GM18499 (cell line): ENCODE results near the gene UBN2.
"Not testable (repeated sequence)": the region's sequence is repeated elsewhere in the genome, so short reads cannot be mapped to it uniquely, and the experiment has no call there.

Source experiments
- ATAC-seq: cut with Tn5 transposase; IDR thresholded peaks from one replicate; pipeline ENCODE4 v1.9.1; 2021; ENCODE audit warnings: moderate number of reproducible peaks; ENCODE audit not compliant: insufficient read depth, unreplicated experiment

UBN2 gene

DNA sequence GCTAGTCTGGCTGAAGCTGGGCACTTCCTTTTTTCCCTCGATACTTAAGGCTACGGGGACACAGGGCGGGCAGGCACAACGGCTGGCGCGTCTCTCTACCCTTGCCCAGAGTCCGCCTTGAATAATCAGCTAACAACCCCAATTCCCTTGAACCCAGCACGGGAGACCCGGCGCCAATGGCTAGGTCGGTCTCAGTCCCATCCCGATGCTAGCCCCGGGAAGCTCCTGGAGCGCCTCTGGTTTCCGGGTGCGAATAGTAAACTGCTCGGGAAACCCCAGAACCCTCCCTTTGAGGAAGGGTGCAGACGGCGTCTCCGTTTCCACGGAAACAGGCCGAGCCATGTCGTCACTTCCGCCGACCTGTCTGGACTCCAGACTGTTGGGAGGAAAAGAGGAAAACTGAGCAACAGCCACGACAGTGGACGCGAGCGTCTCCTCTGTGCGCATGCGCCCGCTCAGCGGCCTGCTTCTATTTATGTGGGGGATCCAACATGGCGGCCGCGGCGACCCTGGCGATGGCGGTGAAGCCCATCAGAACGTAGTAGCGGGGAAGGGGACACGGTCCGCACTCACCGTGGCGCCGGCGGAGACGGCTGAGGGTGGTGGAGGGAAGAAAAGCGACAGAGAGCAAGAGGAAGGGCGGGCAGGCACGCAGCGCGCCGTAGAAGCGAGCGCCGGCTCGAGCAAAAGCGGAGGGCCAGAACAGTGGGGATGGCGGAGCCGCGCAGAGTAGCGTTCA is at the start of gene UBN2:
UBN2 (plus strand) TSS at position 464 of the 739 bp plus-strand sequence; CDS start at position 712, 248 bp downstream.
- ATAC-seq: peak; percentile 91

DNA sequence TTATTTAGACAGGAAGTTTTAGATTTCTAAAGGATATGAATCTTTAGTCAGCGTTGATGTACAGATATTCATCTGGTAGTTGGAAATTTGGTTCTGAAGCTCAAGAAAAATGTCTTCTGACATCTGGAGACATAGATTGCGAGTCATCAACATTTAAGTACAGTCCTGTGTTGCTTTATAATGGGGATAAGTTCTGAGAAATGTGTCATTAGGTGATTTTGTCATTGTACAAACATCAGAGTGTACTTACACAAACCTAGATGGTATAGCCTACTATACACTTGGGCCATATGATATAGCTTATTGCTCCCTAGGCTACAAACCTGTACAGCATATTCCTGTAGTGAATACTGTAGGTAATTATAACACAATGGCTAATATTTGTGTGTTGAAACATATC is 49.6 kb upstream of the UBN2 start:
- no peak for ATAC-seq

DNA sequence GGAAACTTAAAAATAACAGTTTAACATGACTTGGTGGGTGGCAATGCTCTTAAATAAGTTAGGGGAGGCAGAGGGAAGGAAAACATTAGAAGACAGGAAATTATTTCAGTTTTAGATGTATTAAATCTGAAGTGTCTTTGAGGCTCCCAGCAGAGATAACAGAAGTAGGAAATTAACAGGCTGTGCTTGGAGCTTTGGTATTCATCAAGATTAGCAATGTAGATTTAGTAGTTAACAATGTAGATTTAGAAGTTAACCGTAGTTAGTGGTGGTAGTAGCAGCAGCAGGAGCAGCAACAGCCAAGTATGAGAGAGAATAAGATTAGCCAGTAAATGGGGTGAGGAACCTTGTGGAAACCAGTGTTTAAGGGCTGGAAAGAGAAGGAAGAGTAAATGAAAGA is 48.7 kb upstream of the UBN2 start:
- no peak for ATAC-seq

DNA sequence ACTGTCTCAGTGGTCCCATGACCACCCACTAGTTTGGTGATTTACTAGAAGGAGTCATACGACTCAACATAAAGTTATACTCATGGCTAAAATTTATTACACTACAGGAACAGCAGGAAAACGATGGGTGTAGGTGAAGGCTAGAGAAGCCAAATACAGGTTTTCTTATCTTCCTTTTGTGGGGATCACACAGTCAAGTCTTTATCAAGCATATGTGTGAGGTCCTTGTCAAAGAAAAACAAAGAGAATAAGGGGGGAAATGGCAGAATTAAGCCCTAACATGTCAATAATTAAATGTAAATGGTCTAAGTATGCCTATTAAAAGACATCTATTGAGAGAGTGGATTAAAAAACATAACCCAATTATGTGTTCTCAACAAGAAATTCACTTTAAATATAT is 47.8 kb upstream of the UBN2 start:
- ATAC-seq: no peak

DNA sequence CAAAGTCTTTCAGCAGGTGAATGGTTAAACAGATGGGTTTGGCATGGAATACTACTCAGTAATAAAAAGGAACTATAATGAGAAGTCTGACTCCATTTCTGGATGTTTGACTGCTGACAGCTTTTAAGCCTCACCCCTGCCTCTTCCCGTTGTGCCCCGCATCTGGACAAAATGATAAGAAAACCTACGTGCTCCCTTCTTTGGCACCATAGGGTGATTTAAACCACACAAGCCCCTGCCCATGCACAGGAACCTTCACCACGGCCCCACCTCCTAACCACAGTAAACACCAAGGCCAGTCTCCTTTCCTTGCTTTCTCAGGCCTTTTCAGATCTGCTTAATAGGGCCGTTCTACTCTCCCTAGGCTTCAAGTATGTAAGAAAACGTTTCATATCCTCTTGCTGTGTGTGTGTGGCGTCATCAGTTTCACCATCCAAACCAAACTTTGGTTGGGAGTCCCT is 47.1 kb upstream of the UBN2 start:
- ATAC-seq: no peak

DNA sequence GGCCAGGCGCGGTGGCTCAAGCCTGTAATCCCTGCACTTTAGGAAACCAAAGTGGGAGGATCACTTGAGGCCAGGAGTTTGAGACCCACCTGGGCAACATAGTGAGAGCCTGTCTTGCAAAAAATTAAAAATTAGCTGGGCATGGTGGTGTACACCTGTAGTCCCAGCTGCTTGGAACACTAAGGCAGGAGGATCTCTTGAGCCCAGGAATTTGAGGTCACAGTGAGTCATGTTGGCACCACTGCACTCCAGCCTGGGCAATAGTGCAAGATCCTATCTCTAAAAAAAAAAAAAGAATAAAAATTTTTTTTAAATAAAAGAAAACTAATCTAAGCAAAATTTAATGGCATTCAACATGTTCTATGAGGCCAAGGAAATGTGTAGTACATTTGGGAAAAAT is 44.9 kb upstream of the UBN2 start:
- no peak for ATAC-seq

DNA sequence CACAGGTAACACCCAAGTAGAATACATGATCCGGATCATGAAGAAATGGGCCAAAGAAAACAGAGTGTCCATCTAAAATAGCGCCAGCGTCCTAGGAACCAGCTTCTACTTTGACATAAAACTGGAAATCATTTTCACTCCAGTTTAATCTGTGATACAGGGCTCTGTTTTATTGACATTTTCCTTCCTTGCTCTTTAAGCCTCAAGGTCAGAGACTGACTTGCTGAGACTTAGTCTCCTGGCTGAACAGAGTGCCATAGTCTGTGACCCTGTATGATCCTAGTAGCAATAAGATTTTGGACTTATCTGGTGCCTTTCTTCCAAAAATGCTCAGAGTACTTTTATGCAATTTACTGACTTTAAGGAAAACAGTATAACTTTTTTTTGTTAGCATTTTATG is 41.7 kb upstream of the UBN2 start:
- no peak for ATAC-seq

DNA sequence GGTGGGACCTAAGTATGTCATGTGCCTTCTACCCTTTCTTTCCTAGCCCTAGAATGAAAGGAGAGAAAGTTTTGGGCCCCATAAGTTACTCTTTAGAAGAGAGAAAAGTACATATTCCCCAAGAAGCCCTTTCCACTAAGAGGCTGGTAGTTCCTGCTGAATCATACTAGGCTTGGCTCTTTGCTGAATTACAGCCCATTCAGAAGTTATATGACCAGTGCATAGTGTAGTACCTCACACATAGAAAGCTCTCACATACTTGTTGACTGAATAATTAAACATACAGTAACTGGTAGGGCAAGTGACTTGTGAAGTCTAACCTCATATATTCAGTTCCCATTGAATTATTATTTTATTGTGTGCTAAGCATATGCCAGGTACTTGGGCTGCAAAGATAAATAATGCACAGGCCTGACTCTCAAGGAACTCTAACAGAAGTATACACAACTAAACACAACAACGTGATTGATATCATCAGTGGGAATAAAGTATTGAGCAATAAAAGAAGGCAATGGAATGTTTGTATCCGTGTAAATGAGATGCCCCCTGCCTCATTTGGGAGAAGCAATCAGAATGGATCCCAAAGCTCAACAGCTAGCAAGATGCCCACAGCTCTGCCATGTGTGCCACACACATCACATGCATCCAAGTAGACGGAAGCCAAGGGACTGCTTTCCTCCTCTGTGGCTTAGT is 38.9 kb upstream of the UBN2 start:
- no peak for ATAC-seq

DNA sequence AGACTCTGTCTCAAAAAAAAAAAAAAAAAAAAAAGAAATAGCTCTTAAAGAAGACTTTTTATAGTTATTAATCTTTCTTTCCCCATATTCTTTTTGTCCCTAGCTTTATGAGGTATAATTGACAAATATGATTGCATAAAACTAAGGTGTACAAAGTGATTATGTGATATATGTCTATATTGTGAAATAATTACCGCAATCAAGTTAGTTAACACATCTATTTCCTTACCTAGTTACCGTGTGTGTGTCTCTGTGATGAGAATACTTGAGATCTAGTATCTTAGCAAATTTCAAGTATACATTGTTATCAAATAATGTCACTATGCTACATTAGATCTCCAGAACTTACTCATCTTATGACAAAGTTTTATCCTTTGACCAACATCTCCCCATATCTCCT is 30.7 kb upstream of the UBN2 start:
- no peak for ATAC-seq

DNA sequence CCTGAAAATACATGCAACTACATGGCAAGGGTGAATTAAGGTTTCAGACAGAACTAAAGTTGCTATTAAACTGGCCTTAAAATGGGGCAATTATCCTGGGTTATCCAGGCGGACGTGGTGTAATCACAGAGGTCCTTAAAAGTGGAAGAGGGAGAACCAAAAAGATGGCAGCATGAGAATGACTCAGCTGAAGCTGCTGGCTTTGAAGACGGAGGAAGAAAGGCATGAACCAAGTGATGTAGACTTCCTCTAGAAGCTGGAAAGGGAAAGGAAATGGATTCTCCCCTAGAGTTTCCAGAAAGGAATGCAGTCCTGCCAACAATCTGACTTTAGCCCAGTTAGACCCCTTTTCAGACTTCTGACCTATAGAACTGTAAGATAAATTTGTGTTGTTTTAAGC is 27.0 kb upstream of the UBN2 start:
- no peak for ATAC-seq

DNA sequence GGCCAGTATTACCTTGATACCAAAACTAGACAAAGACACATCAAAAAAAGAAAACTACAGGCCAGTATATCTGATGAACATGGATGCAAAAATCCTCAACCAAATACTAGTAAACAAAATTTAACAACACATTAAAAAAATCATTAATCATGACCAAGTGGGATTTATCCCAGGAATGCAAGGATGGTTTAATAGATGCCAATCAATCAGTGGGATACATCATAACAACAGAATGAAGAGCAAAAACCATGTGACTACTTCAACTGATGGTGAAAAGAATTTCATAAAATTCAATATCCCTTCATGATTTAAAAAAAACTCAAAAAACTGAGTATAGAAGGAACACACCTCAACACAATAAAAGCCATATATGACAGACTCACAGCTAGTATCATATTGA is 25.2 kb upstream of the UBN2 start:
- no peak for ATAC-seq

DNA sequence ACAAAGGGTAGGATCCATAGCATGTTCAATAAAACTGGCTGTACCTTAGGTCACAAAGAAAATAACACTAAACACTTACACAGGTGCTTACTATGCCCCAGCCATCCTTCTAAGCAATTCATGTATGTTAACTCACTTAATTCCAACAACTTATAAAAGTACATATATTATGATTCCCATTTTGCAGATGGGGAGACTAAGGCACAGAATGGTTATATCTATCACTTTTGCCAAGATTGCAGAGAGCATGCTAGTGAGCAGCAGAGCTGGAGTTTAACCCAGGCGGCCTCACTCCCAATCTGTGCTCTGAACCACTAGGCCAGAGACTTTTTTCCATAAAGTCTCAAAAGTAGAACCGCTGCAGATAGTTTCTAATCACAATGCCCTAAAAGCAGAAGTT is 18.9 kb upstream of the UBN2 start:
- no peak for ATAC-seq

DNA sequence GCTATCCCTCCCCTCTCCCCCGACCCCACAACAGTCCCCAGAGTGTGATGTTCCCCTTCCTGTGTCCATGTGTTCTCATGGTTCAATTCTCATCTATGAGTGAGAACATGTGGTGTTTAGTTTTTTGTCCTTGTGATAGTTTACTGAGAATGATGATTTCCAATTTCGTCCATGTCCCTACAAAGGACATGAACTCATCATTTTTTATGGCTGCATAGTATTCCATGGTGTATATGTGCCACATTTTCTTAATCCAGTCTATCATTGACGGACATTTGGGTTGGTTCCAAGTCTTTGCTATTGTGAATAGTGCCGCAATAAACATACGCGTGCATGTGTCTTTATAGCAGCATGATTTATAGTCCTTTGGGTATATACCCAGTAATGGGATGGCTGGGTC is 17.5 kb upstream of the UBN2 start:
- not testable (repeated sequence) for ATAC-seq

DNA sequence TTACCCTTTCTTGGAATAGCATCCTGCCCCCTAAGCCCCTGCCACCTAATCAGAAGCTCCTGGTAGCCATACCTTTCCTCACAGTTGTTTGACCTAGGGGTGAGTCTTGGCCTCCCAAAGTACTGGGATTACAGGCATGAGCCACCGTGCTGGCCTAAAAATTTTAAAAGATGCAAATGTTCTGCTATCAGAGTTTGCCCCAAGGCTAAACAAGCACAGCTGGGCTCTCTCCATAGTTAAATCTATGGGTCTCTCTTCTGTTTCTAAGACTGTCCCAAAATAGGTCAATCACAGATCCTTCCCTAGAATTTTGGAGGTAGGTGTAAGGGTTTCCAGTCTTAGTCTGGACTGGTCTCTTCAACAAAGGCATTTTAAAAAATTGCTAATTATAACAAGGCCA is 12.9 kb upstream of the UBN2 start:
- no peak for ATAC-seq

DNA sequence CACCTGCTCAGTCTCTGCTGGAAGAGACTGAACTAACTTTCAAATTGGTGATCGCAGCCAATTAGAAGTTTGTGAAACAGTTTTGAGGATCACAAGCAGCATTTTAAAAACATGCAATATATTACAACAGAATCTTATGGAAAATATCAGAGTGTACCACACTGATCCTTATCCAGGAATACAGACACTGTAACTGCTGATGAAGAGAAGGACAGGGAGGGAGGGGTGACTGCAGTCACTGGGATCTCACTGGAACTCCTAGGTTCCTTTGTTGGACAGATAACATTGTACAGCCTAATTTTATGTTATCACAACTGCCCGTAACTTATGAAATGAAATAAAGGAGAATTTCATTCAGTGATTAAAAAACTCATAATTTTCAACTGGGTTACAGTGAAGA is 6.8 kb upstream of the UBN2 start:
- no peak for ATAC-seq

DNA sequence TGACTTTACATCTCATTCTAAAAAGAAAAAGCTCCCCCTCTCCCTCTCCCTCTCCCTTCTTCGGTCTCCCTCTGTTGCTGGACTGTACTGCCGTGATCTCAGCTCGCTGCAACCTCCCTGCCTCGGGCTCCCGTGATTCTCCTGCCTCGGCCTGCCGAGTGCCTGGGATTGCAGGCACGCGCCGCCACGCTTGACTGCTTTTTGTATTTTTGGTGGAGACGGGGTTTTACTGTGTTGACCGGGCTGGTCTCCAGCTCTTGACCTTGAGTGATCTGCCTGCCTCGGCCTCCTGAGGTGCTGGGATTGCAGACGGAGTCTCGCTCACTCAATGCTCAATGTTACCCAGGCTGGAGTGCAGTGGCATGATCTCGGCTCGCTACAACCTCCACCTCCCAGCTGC is 6.2 kb upstream of the UBN2 start:
- ATAC-seq: not testable (repeated sequence)

DNA sequence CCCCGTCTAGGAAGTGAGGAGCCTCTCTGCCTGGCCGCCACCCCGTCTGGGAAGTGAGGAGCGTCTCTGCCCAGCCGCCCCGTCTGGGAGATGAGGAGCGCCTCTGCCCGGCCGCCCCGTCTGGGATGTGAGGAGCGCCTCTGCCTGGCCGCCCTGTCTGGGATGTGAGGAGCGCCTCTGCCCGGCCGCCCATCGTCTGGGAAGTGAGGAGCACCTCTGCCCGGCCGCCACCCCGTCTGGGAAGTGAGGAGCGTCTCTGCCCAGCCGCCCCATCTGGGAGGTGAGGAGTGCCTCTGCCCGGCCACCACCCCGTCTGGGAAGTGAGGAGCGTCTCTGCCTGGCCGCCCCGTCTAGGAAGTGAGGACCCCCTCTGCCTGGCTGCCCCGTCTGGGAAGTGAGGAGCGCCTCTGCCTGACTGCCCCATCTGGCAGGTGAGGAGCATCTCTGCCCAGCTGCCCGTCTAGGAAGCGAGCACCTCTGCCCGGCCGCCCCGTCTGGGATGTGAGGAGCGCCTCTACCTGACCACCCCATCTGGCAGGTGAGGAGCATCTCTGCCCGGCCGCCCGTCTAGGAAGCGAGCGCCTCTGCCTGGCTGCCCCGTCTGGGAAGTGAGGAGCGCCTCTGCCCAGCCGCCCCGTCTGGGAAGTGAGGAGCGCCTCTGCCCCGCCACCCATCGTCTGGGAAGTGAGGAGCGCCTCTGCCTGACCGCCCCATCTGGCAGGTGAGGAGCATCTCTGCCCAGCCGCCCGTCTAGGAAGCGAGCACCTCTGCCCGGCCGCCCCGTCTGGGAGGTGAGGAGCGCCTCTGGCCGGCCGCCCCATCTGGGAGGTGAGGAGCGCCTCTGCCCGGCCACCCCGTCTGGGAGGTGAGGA is 5.5 kb upstream of the UBN2 start:
- not testable (repeated sequence) for ATAC-seq

DNA sequence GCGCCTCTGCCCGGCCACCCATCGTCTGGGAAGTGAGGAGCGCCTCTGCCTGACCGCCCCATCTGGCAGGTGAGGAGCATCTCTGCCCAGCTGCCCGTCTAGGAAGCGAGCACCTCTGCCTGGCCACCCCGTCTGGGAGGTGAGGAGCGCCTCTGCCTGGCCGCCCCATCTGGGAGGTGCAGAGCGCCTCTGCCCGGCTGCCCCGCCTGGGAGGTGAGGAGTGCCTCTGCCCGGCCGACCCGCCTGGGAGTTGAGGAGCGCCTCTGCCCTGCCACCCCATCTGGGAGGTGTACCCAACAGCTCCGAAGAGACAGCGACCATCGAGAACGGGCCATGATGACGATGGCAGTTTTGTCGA is 4.9 kb upstream of the UBN2 start:
- ATAC-seq: not testable (repeated sequence)

DNA sequence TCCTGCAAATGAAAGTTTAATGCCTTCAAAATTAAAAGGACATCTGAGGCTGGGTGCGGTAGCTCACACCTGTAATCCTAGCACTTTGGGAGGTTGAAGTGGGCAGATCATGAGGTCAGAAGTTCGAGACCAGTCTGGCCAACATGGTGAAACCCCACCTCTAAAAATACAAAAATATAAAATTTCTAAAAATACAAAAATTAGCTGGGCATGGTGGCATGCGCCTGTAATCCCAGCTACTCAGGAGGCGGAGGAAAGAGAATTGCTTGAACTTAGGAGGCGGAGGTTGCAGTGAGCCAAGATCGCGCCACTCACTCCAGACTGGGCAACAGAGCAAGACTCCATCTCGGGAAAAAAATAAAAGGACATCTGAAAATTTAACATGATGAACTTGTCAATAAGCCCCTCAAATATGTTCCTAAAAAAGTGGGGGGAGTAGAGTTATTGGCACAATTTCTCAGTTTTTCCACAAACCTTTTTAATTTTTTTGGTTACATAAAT is 4.0 kb upstream of the UBN2 start:
- not testable (repeated sequence) for ATAC-seq

DNA sequence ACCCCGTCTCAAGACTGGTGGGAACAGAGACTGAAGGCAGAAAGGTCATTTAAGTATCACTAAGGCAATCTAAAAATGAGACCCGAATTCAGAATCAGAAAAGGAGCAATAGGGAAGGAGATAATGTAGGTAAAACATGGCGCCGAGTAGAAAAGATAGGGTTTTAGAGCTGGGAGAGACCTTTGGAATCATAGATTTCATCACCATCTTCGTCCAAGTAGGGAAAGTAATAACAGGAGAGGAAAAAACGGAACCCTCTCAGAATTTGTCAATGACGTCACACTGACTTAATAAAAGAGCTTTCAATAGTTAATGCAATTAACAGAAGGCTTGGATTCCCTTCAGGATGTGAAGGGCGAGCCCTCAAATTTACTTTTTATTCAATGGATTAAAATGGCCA is 1.0 kb upstream of the UBN2 start:
- ATAC-seq: no peak

DNA sequence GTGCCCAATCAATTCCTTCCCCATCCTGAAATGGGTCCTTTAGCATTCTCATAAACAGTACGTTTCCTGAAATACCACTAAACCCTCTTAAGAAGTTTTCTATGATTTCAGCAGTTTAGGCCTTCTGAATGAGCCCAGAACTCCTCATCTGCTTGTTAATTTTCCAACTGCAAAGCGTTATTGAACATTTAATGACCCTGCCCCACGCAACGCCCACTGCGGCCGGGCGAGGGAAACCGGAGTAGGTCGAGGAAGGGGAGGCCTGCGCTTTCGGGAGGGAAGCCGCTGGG is 608 bp upstream of the UBN2 start:
- no peak for ATAC-seq
